K562 (cell line): ENCODE results near the gene ICAM1. TPM values are rescaled to one million over a fixed set of nuclear protein-coding genes. Genes with fewer than 3 reads are reported as not detected.

Experiments used
- CBFB ChIP-seq: sonication (generic); formaldehyde crosslinking; IDR thresholded peaks from 2 replicates; pipeline ENCODE4 v1.4.0; 2020; ENCODE audit warnings: mild to moderate bottlenecking, missing genetic modification reagents
- CXXC5 ChIP-seq: fragments of 250-450 bp; sonication (Bioruptor Pico); IDR thresholded peaks from 2 replicates; pipeline ENCODE4 v1.8.0; 2022; ENCODE audit warnings: inconsistent platforms, mild to moderate bottlenecking, moderate library complexity
- ELF2 ChIP-seq: fragments of 250-450 bp; sonication (Bioruptor Pico); IDR thresholded peaks from 2 replicates; pipeline ENCODE4 v1.5.0; 2021; ENCODE audit warnings: mild to moderate bottlenecking
- FOXK2 ChIP-seq, 2 experiments: fragments of 450-650 bp; IDR thresholded peaks in 1 of 2; conservative IDR thresholded peaks in 1 of 2; 2 replicates each; pipeline ENCODE4 v1.6.1; 2016; ENCODE audit warnings: low read depth in 2 of 2, mild to moderate bottlenecking in 1 of 2
- HMGN3 ChIP-seq: IDR thresholded peaks from 2 replicates; pipeline ENCODE4 v1.6.1; 2011; ENCODE audit warnings: borderline replicate concordance, low read depth, mild to moderate bottlenecking, mixed read lengths, low read length; ENCODE audit not compliant: insufficient read length; ENCODE audit errors: extremely low read depth
- MBD2 ChIP-seq: sonication (generic); IDR thresholded peaks from 2 replicates; pipeline ENCODE4 v1.6.1; 2016; ENCODE audit warnings: low read depth, borderline replicate concordance
- MTA3 ChIP-seq: fragments of 450-650 bp; formaldehyde crosslinking; IDR thresholded peaks from 2 replicates; pipeline ENCODE4 v1.6.1; 2017; ENCODE audit warnings: mild to moderate bottlenecking, borderline replicate concordance
- PPARD ChIP-seq: fragments of 250-450 bp; sonication (Bioruptor Pico); IDR thresholded peaks from 2 replicates; pipeline ENCODE4 v1.8.0; 2022; ENCODE audit warnings: inconsistent platforms, mild to moderate bottlenecking, moderate library complexity
- SMARCA5 ChIP-seq: fragments of 450-650 bp; IDR thresholded peaks from 2 replicates; pipeline ENCODE4 v1.6.1; 2016
- U2AF1 ChIP-seq: fragments of 200-400 bp; formaldehyde crosslinking; optimal IDR thresholded peaks from 2 replicates; pipeline ENCODE3; 2017; ENCODE audit warnings: mild to moderate bottlenecking, low read depth, low read length, moderate library complexity
- ZFX ChIP-seq: sonication (generic); formaldehyde crosslinking; IDR thresholded peaks from 2 replicates; pipeline ENCODE4 v1.8.0; 2022; ENCODE audit warnings: mild to moderate bottlenecking, missing genetic modification reagents, moderate library complexity
- ZNF197 ChIP-seq: fragments of 200-800 bp; sonication (Bioruptor generic); IDR thresholded peaks from 2 replicates; pipeline ENCODE4 v1.6.1; 2016; ENCODE audit warnings: low read depth, missing genetic modification characterization, missing compliant biosample characterization
- ZNF431 ChIP-seq: sonication (generic); formaldehyde crosslinking; IDR thresholded peaks from 2 replicates; pipeline ENCODE4 v1.8.0; 2022; ENCODE audit warnings: mild to moderate bottlenecking, missing genetic modification reagents
- polyA plus RNA-seq, 8 experiments: library from polyadenylated mRNA; depleted of rRNA in 4 of 8; stranded (reverse) in 5 of 8; unstranded in 3 of 8; fragments of >200 nt; fragmentation: Nextera tagmentation in 2 of 8; fragmentation: Illumina TruSeq in 1 of 8; extraction: Ambion mirVana in 2 of 8; extraction: Trizol in 1 of 8; gene quantifications; 2 replicates each; pipeline versions ENCODE4 v1.2.1 to v1.2.3, GENCODE V29; 2011 to 2014; ENCODE audit warnings: inconsistent platforms in 1 of 8, missing spikeins in 1 of 8
- total RNA-seq, 7 experiments: library from RNA; depleted of rRNA in 6 of 7; stranded (reverse); fragments of >200 nt in 6 of 7; fragmentation: Illumina TruSeq in 2 of 7; extraction: Trizol in 2 of 7; gene quantifications; 2 replicates each; pipeline versions ENCODE4 v1.2.1 to v1.2.3, GENCODE V29; 2011 to 2021; ENCODE audit warnings: low replicate concordance in 1 of 7
- TF ChIP-seq, protein P1 (sequence below): fragments of 250-450 bp; sonication (Bioruptor Pico); IDR thresholded peaks from 2 replicates; pipeline ENCODE4 v1.4.0; 2020
- TF ChIP-seq, protein P2 (sequence below): sonication (generic); formaldehyde crosslinking; IDR thresholded peaks from 2 replicates; pipeline ENCODE4 v1.8.0; 2022; ENCODE audit warnings: mild to moderate bottlenecking, low read depth, missing genetic modification reagents
- TF ChIP-seq, protein P3 (sequence below), 2 experiments: fragments of 450-650 bp; conservative IDR thresholded peaks; 2 replicates each; pipeline ENCODE4 v1.6.1; 2017; ENCODE audit warnings: mild to moderate bottlenecking in 2 of 2, moderate library complexity in 2 of 2
- TF ChIP-seq, protein P4 (sequence below): fragments of 450-650 bp; IDR thresholded peaks from 2 replicates; pipeline ENCODE4 v1.6.1; 2016

The ICAM1 gene
- total and polyA plus RNA-seq, 9 of the 15 experiments (the other 6 are each of a cell fraction or from before 2014, with no cell fraction given) = 2.3 to 24.4 (median 13.4) TPM

DNA sequence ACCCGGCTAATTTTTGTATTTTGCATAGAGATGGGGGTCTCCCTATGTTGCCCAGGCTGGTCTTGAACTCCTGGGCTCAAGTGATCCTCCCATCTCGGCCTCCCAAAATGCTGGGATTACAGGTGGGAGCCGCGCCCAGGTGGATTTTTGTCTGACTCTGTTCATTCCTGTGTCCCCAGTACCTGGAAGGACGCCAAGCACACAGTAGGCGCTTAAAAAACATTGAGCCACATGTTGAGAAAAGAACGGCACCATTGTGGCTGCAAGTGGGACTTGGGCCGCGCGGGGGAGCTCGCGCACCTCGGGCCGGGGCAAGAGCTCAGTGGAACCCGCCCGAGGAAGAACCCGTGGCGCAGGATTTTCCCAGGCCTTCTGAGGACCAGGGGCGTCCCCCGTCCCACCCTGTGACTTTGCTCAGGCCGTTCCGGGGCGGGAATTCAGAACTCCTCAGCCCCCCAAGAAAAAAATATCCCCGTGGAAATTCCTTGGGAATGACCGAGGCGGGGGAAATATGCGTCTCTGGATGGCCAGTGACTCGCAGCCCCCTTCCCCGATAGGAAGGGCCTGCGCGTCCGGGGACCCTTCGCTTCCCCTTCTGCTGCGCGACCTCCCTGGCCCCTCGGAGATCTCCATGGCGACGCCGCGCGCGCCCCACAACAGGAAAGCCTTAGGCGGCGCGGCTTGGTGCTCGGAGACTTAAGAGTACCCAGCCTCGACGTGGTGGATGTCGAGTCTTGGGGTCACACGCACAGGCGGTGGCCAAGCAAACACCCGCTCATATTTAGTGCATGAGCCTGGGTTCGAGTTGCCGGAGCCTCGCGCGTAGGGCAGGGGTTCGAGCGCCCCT, 1.4 kb upstream of the ICAM1 start (continued):
- TF ChIP-seq, protein P1, sequence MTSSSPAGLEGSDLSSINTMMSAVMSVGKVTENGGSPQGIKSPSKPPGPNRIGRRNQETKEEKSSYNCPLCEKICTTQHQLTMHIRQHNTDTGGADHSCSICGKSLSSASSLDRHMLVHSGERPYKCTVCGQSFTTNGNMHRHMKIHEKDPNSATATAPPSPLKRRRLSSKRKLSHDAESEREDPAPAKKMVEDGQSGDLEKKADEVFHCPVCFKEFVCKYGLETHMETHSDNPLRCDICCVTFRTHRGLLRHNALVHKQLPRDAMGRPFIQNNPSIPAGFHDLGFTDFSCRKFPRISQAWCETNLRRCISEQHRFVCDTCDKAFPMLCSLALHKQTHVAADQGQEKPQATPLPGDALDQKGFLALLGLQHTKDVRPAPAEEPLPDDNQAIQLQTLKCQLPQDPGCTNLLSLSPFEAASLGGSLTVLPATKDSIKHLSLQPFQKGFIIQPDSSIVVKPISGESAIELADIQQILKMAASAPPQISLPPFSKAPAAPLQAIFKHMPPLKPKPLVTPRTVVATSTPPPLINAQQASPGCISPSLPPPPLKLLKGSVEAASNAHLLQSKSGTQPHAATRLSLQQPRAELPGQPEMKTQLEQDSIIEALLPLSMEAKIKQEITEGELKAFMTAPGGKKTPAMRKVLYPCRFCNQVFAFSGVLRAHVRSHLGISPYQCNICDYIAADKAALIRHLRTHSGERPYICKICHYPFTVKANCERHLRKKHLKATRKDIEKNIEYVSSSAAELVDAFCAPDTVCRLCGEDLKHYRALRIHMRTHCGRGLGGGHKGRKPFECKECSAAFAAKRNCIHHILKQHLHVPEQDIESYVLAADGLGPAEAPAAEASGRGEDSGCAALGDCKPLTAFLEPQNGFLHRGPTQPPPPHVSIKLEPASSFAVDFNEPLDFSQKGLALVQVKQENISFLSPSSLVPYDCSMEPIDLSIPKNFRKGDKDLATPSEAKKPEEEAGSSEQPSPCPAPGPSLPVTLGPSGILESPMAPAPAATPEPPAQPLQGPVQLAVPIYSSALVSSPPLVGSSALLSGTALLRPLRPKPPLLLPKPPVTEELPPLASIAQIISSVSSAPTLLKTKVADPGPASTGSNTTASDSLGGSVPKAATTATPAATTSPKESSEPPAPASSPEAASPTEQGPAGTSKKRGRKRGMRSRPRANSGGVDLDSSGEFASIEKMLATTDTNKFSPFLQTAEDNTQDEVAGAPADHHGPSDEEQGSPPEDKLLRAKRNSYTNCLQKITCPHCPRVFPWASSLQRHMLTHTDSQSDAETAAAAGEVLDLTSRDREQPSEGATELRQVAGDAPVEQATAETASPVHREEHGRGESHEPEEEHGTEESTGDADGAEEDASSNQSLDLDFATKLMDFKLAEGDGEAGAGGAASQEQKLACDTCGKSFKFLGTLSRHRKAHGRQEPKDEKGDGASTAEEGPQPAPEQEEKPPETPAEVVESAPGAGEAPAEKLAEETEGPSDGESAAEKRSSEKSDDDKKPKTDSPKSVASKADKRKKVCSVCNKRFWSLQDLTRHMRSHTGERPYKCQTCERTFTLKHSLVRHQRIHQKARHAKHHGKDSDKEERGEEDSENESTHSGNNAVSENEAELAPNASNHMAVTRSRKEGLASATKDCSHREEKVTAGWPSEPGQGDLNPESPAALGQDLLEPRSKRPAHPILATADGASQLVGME (CRISPR knock-in tag) = no peak
- TF ChIP-seq ZNF431 (CRISPR knock-in tag) (peak; percentile 54; the same call in 1 of the 2 replicates), FOXK2 (conservative IDR thresholded peaks at IDR 0.05 in 1 of 2, IDR thresholded peaks at IDR 0.05 in 1 of 2; ENCODE audit: low read depth in 2 of 2) (0 out of 4 replicates have a peak, but pooled peaks of 1 of the 2 experiments have one; percentile 25), MBD2 (no peak), CBFB (0 out of 2 replicates have a peak, but pooled peaks have one; percentile 21), ZNF197 (CRISPR knock-in tag) (no peak), CXXC5 (CRISPR knock-in tag) (peak; percentile 41; the same call in 1 of the 2 replicates), HMGN3 (peak; percentile 23), SMARCA5 (peak; percentile 25; the same call in 1 of the 2 replicates), ELF2 (CRISPR knock-in tag) (no peak), ZFX (peak; percentile 21; the same call in 1 of the 2 replicates), MTA3 (no peak), PPARD (CRISPR knock-in tag) (no peak), U2AF1 (no peak)
- TF ChIP-seq, protein P2, sequence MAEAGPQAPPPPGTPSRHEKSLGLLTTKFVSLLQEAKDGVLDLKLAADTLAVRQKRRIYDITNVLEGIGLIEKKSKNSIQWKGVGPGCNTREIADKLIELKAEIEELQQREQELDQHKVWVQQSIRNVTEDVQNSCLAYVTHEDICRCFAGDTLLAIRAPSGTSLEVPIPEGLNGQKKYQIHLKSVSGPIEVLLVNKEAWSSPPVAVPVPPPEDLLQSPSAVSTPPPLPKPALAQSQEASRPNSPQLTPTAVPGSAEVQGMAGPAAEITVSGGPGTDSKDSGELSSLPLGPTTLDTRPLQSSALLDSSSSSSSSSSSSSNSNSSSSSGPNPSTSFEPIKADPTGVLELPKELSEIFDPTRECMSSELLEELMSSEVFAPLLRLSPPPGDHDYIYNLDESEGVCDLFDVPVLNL (CRISPR knock-in tag) = no peak
- TF ChIP-seq, protein P3, sequence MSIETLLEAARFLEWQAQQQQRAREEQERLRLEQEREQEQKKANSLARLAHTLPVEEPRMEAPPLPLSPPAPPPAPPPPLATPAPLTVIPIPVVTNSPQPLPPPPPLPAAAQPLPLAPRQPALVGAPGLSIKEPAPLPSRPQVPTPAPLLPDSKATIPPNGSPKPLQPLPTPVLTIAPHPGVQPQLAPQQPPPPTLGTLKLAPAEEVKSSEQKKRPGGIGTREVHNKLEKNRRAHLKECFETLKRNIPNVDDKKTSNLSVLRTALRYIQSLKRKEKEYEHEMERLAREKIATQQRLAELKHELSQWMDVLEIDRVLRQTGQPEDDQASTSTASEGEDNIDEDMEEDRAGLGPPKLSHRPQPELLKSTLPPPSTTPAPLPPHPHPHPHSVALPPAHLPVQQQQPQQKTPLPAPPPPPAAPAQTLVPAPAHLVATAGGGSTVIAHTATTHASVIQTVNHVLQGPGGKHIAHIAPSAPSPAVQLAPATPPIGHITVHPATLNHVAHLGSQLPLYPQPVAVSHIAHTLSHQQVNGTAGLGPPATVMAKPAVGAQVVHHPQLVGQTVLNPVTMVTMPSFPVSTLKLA (conservative IDR thresholded peaks at IDR 0.05) = peak; percentile 58 to 72
- TF ChIP-seq, protein P4, sequence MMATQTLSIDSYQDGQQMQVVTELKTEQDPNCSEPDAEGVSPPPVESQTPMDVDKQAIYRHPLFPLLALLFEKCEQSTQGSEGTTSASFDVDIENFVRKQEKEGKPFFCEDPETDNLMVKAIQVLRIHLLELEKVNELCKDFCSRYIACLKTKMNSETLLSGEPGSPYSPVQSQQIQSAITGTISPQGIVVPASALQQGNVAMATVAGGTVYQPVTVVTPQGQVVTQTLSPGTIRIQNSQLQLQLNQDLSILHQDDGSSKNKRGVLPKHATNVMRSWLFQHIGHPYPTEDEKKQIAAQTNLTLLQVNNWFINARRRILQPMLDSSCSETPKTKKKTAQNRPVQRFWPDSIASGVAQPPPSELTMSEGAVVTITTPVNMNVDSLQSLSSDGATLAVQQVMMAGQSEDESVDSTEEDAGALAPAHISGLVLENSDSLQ = no peak
